GM19240 (cell line): ENCODE results near the gene GPR35.
"Not testable (repeated sequence)": the region's sequence is repeated elsewhere in the genome, so short reads cannot be mapped to it uniquely, and the experiment has no call there.

Experiments
- DNase-seq: peaks from one replicate; pipeline ENCODE4 v3.0.0; 2011; ENCODE audit warnings: low spot score; ENCODE audit not compliant: insufficient read length

GPR35 gene

GRCh38 chr2:240602266-240603050 is 22.8 kb upstream of the GPR35 start:
- no peak for DNase-seq

- DNase-seq: no peak
Observed at GRCh38 chr2:240603081-240603835, 22.0 kb upstream of the GPR35 start.

- DNase-seq: no peak
Observed at GRCh38 chr2:240603846-240604245, 21.4 kb upstream of the GPR35 start.

- DNase-seq: peak; percentile 64
Observed at GRCh38 chr2:240604291-240604938, 20.9 kb upstream of the GPR35 start.

- no peak for DNase-seq
Observed at GRCh38 chr2:240604939-240605716, 20.2 kb upstream of the GPR35 start.

- DNase-seq: no peak
Observed at GRCh38 chr2:240605867-240606743, 19.2 kb upstream of the GPR35 start.

GRCh38 chr2:240611601-240612210 is 13.6 kb upstream of the GPR35 start:
- DNase-seq: no peak

GRCh38 chr2:240613781-240614180 is 11.5 kb upstream of the GPR35 start:
- no peak for DNase-seq

- no peak for DNase-seq
Observed at GRCh38 chr2:240614391-240614790, 10.9 kb upstream of the GPR35 start.

- no peak for DNase-seq
Observed at GRCh38 chr2:240615396-240615795, 9.9 kb upstream of the GPR35 start.

- DNase-seq: no peak
Observed at GRCh38 chr2:240615820-240616547, 9.3 kb upstream of the GPR35 start.

GRCh38 chr2:240616860-240617666 is 8.2 kb upstream of the GPR35 start:
- not testable (repeated sequence) for DNase-seq

GRCh38 chr2:240618776-240619175 is 6.5 kb upstream of the GPR35 start:
- no peak for DNase-seq

- no peak for DNase-seq
Observed at GRCh38 chr2:240619506-240620148, 5.7 kb upstream of the GPR35 start.

GRCh38 chr2:240620149-240620731 is 5.0 kb upstream of the GPR35 start:
- no peak for DNase-seq

- DNase-seq: no peak
Observed at GRCh38 chr2:240620859-240621258, 4.4 kb upstream of the GPR35 start.

- DNase-seq: no peak
Observed at GRCh38 chr2:240622060-240622411, 3.2 kb upstream of the GPR35 start.
